ENCODE data around the gene NEUROG3.
"Not testable (repeated sequence)": the region's sequence is repeated elsewhere in the genome, so short reads cannot be mapped to it uniquely, and the experiment has no call there.

The NEUROG3 gene

GRCh38 chr10:69574571-69574978 is 1.4 kb upstream of the NEUROG3 start:
- no peak for DNase-seq (ENCODE audit: low read depth)
- no peak overlapping the region for H3K4me3 ChIP-seq (ENCODE audit: low read depth, low read length)

- no peak for DNase-seq (ENCODE audit: low read depth)
- H3K4me3 ChIP-seq (ENCODE audit: low read depth, low read length): no peak overlapping the region
These were observed 815 bp downstream of the NEUROG3 start for GRCh38 chr10:69572159-69573055.

GRCh38 chr10:69571618-69572158 is 1.5 kb downstream of the NEUROG3 start:
- DNase-seq (ENCODE audit: low read depth): no peak
- no peak overlapping the region for H3K4me3 ChIP-seq (ENCODE audit: low read depth, low read length)

- H3K4me3 ChIP-seq (ENCODE audit: low read depth, low read length): no peak overlapping the region
- DNase-seq (ENCODE audit: low read depth): no peak
These were observed 3.0 kb downstream of the NEUROG3 start for GRCh38 chr10:69570050-69570816.

GRCh38 chr10:69569396-69569934 is 3.8 kb downstream of the NEUROG3 start:
- DNase-seq (ENCODE audit: low read depth): no peak
- no peak overlapping the region for H3K4me3 ChIP-seq (ENCODE audit: low read depth, low read length)

- no peak for DNase-seq (ENCODE audit: low read depth)
- H3K4me3 ChIP-seq (ENCODE audit: low read depth, low read length): no peak overlapping the region
These were observed 4.5 kb downstream of the NEUROG3 start for GRCh38 chr10:69568472-69569395.

- peak; percentile 13 for DNase-seq (ENCODE audit: low read depth)
These were observed 5.3 kb downstream of the NEUROG3 start for GRCh38 chr10:69567920-69568319.

GRCh38 chr10:69562731-69563254 is 10.4 kb downstream of the NEUROG3 start:
- DNase-seq (ENCODE audit: low read depth): no peak
- H3K4me3 ChIP-seq (ENCODE audit: low read depth, low read length): no peak overlapping the region

More at GRCh38 chr10:69567920-69568319, 5.3 kb downstream of the NEUROG3 start:
- no peak overlapping the region for H3K4me3 ChIP-seq (ENCODE audit: low read depth, low read length)

GRCh38 chr10:69559525-69559924 is 13.7 kb downstream of the NEUROG3 start:
- no peak for DNase-seq (ENCODE audit: low read depth)
- H3K4me3 ChIP-seq (ENCODE audit: low read depth, low read length): no peak overlapping the region

GRCh38 chr10:69558559-69558958 is 14.7 kb downstream of the NEUROG3 start:
- no peak overlapping the region for H3K4me3 ChIP-seq (ENCODE audit: low read depth, low read length)
- DNase-seq (ENCODE audit: low read depth): no peak

GRCh38 chr10:69554611-69555010 is 18.6 kb downstream of the NEUROG3 start:
- no peak for DNase-seq (ENCODE audit: low read depth)
- no peak overlapping the region for H3K4me3 ChIP-seq (ENCODE audit: low read depth, low read length)

- no peak overlapping the region for H3K4me3 ChIP-seq (ENCODE audit: low read depth, low read length)
These were observed 19.9 kb downstream of the NEUROG3 start for GRCh38 chr10:69553328-69553727.

GRCh38 chr10:69552268-69552667 is 21.0 kb downstream of the NEUROG3 start:
- no peak overlapping the region for H3K4me3 ChIP-seq (ENCODE audit: low read depth, low read length)
- no peak for DNase-seq (ENCODE audit: low read depth)

More at GRCh38 chr10:69553328-69553727, 19.9 kb downstream of the NEUROG3 start:
- no peak for DNase-seq (ENCODE audit: low read depth)

GRCh38 chr10:69549959-69550358 is 23.3 kb downstream of the NEUROG3 start:
- no peak overlapping the region for H3K4me3 ChIP-seq (ENCODE audit: low read depth, low read length)
- no peak for DNase-seq (ENCODE audit: low read depth)

GRCh38 chr10:69541463-69541862 is 31.8 kb downstream of the NEUROG3 start:
- H3K4me3 ChIP-seq (ENCODE audit: low read depth, low read length): no peak overlapping the region
- no peak for DNase-seq (ENCODE audit: low read depth)

- no peak overlapping the region for H3K4me3 ChIP-seq (ENCODE audit: low read depth, low read length)
- no peak for DNase-seq (ENCODE audit: low read depth)
These were observed 34.8 kb downstream of the NEUROG3 start for GRCh38 chr10:69538461-69538860.

- H3K4me3 ChIP-seq (ENCODE audit: low read depth, low read length): no peak overlapping the region
- DNase-seq (ENCODE audit: low read depth): no peak
These were observed 35.8 kb downstream of the NEUROG3 start for GRCh38 chr10:69537449-69537848.

GRCh38 chr10:69536521-69536920 is 36.7 kb downstream of the NEUROG3 start:
- not testable (repeated sequence) for H3K4me3 ChIP-seq (ENCODE audit: low read depth, low read length); DNase-seq (ENCODE audit: low read depth)

- DNase-seq (ENCODE audit: low read depth): no peak
- H3K4me3 ChIP-seq (ENCODE audit: low read depth, low read length): no peak overlapping the region
These were observed 39.6 kb downstream of the NEUROG3 start for GRCh38 chr10:69533658-69534057.
